Measurements from ENCODE around the gene SLC6A19.

- TF ChIP-seq, protein P1, sequence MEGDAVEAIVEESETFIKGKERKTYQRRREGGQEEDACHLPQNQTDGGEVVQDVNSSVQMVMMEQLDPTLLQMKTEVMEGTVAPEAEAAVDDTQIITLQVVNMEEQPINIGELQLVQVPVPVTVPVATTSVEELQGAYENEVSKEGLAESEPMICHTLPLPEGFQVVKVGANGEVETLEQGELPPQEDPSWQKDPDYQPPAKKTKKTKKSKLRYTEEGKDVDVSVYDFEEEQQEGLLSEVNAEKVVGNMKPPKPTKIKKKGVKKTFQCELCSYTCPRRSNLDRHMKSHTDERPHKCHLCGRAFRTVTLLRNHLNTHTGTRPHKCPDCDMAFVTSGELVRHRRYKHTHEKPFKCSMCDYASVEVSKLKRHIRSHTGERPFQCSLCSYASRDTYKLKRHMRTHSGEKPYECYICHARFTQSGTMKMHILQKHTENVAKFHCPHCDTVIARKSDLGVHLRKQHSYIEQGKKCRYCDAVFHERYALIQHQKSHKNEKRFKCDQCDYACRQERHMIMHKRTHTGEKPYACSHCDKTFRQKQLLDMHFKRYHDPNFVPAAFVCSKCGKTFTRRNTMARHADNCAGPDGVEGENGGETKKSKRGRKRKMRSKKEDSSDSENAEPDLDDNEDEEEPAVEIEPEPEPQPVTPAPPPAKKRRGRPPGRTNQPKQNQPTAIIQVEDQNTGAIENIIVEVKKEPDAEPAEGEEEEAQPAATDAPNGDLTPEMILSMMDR (IDR thresholded peaks at IDR 0.05), result no peak
- TF ChIP-seq POLR2A (IDR thresholded peaks at IDR 0.05), result no peak
Measured at GRCh38 chr5:1212271-1212670, 10.9 kb downstream of the SLC6A19 start.

Data from adrenal gland (tissue), 5 donors.